LHCN-M2 (cell line): Measurements from ENCODE around the gene GON4L. TPM values are rescaled to one million over a fixed set of nuclear protein-coding genes. Genes with fewer than 3 reads are reported as not detected.
A peak's percentile ranks its signal among the peaks of the same experiment; 100 is the strongest.
"Not testable (repeated sequence)": the region's sequence is repeated elsewhere in the genome, so short reads cannot be mapped to it uniquely, and the experiment has no call there.

ENCODE experiments used
- DNase-seq: peaks from one replicate; pipeline ENCODE4 v3.0.0-alpha.2; 2012; ENCODE audit warnings: low read depth
- total RNA-seq: library from RNA; depleted of rRNA; stranded (reverse); fragments of >200 nt; gene quantifications from 2 replicates; pipeline ENCODE4 v1.2.3, GENCODE V29; 2014

Gene GON4L
- total RNA-seq, 1 experiment from 2014 or later: 21.1 TPM

GRCh38 chr1:155827450-155827849 lies 29.6 kb downstream of the GON4L start:
- no peak for DNase-seq

GRCh38 chr1:155816351-155816750 lies 40.7 kb downstream of the GON4L start:
- DNase-seq: no peak

GRCh38 chr1:155813672-155814071 lies 43.3 kb downstream of the GON4L start:
- no peak for DNase-seq

- no peak for DNase-seq
Observed at GRCh38 chr1:155812878-155813277, 44.1 kb downstream of the GON4L start.

- no peak for DNase-seq
Observed at GRCh38 chr1:155809088-155809487, 47.9 kb downstream of the GON4L start.

- peak; percentile 42 for DNase-seq
Observed at GRCh38 chr1:155801149-155801548, 55.9 kb downstream of the GON4L start.

- DNase-seq: not testable (repeated sequence)
Observed at GRCh38 chr1:155795618-155796017, 61.4 kb downstream of the GON4L start.

- peak; percentile 47 for DNase-seq
Observed at GRCh38 chr1:155794605-155795245, 62.3 kb downstream of the GON4L start.

GRCh38 chr1:155793213-155793612 lies 63.8 kb downstream of the GON4L start:
- DNase-seq: no peak

GRCh38 chr1:155777582-155777981 lies 79.4 kb downstream of the GON4L start:
- peak; percentile 84 for DNase-seq

- peak; percentile 7 for DNase-seq
Observed at GRCh38 chr1:155776414-155776813, 80.6 kb downstream of the GON4L start.

- no peak for DNase-seq
Observed at GRCh38 chr1:155773221-155773620, 83.8 kb downstream of the GON4L start.

GRCh38 chr1:155769257-155769656 lies 87.8 kb downstream of the GON4L start:
- DNase-seq: no peak

GRCh38 chr1:155767399-155767989 lies 89.5 kb downstream of the GON4L start:
- peak; percentile 9 for DNase-seq

GRCh38 chr1:155763989-155764388 lies 93.0 kb downstream of the GON4L start:
- DNase-seq: not testable (repeated sequence)

GRCh38 chr1:155763090-155763815 lies 93.8 kb downstream of the GON4L start:
- peak; percentile 90 for DNase-seq

- DNase-seq: no peak
Observed at GRCh38 chr1:155761736-155762405, 95.1 kb downstream of the GON4L start.

- no peak for DNase-seq
Observed at GRCh38 chr1:155760751-155761475, 96.1 kb downstream of the GON4L start.

- no peak for DNase-seq
Observed at GRCh38 chr1:155759966-155760630, 96.9 kb downstream of the GON4L start.

- not testable (repeated sequence) for DNase-seq
Observed at GRCh38 chr1:155759017-155759416, 98.0 kb downstream of the GON4L start.

- peak; percentile 22 for DNase-seq
Observed at GRCh38 chr1:155748141-155748540, 108.9 kb downstream of the GON4L start.
